ENCODE results near the gene DNMT3A.

The DNMT3A gene

GRCh38 chr2:25305775-25306174 is 36.0 kb downstream of the DNMT3A start:
- no peak for DNase-seq (ENCODE audit: low read depth in 2 of 2)

- DNase-seq (ENCODE audit: low read depth in 2 of 2) = no peak
Measured at GRCh38 chr2:25304826-25305596, 36.7 kb downstream of the DNMT3A start.

- no peak for DNase-seq (ENCODE audit: low read depth in 2 of 2)
Measured at GRCh38 chr2:25304321-25304720, 37.4 kb downstream of the DNMT3A start.

- no peak for DNase-seq (ENCODE audit: low read depth in 2 of 2)
Measured at GRCh38 chr2:25303633-25304236, 38.0 kb downstream of the DNMT3A start.

- no peak for DNase-seq (ENCODE audit: low read depth in 2 of 2)
Measured at GRCh38 chr2:25302758-25303375, 38.9 kb downstream of the DNMT3A start.

- no peak for DNase-seq (ENCODE audit: low read depth in 2 of 2)
Measured at GRCh38 chr2:25301453-25302352, 40.0 kb downstream of the DNMT3A start.

- DNase-seq (ENCODE audit: low read depth in 2 of 2) = no peak
Measured at GRCh38 chr2:25300001-25300400, 41.7 kb downstream of the DNMT3A start.

GRCh38 chr2:25298776-25299431 is 42.8 kb downstream of the DNMT3A start:
- no peak for DNase-seq (ENCODE audit: low read depth in 2 of 2)

- DNase-seq (ENCODE audit: low read depth in 2 of 2) = no peak
Measured at GRCh38 chr2:25297738-25298137, 44.0 kb downstream of the DNMT3A start.

- DNase-seq (ENCODE audit: low read depth in 2 of 2) = no peak
Measured at GRCh38 chr2:25295621-25296020, 46.1 kb downstream of the DNMT3A start.

GRCh38 chr2:25294573-25295462 is 46.9 kb downstream of the DNMT3A start:
- DNase-seq (ENCODE audit: low read depth in 2 of 2) = no peak

- DNase-seq (ENCODE audit: low read depth in 2 of 2) = no peak
Measured at GRCh38 chr2:25293958-25294562, 47.7 kb downstream of the DNMT3A start.

- DNase-seq (ENCODE audit: low read depth in 2 of 2) = no peak
Measured at GRCh38 chr2:25293145-25293544, 48.6 kb downstream of the DNMT3A start.

- DNase-seq (ENCODE audit: low read depth in 2 of 2) = no peak
Measured at GRCh38 chr2:25292408-25292807, 49.3 kb downstream of the DNMT3A start.

- no peak for DNase-seq (ENCODE audit: low read depth in 2 of 2)
Measured at GRCh38 chr2:25290811-25291495, 50.8 kb downstream of the DNMT3A start.

GRCh38 chr2:25286723-25287483 is 54.8 kb downstream of the DNMT3A start:
- no peak for DNase-seq (ENCODE audit: low read depth in 2 of 2)

GRCh38 chr2:25286025-25286400 is 55.7 kb downstream of the DNMT3A start:
- no peak for DNase-seq (ENCODE audit: low read depth in 2 of 2)

GRCh38 chr2:25285265-25286024 is 56.3 kb downstream of the DNMT3A start:
- no peak for DNase-seq (ENCODE audit: low read depth in 2 of 2)

All from fibroblast of skin of left biceps (primary cell).